ENCODE results near the gene PRKCB. TPM values are rescaled to one million over a fixed set of nuclear protein-coding genes. Genes with fewer than 3 reads are reported as not detected.

PRKCB gene
- total and polyA plus RNA-seq, 4 experiments from 2014 or later = 46.5 to 106 (median 98.2) TPM

DNA sequence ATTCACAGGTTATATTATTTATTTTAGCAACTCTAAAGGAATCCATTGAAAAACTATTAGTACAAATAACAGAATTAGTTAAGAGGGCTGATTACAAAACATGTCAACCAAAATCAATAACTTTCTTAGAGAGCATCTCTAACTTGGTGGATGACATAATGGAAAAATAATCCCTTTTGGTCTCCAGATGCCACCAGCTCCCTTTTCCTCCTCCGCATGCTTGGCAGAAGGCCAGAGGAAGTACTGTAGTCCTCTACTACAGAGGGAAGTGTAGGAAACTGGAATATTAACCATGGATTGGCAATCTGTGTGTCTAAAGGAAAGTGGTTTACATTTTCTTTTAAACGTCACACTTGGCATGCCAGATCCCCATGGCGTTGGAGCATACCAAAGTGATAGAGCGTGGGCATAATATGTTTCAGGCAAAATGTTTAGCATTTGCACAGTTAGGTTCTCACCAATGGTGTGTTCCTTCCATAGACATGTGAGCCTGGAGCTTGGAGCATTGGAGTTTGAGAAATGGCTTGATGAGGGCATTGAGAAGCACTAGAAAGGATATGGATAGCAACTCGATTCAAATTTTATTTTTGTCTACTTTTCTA, 106.3 kb downstream of the PRKCB start:
- H3K27ac ChIP-seq (ENCODE audit: low read depth, low read length) = no peak overlapping the region
- H3K27ac Mint-ChIP-seq = peak overlapping the region in 3 of 7 donors; percentile 8 to 77 (median 64)
- POLR2A ChIA-PET (ENCODE audit: partially characterized antibody) = interaction anchor here (1.4 kb wide), 1 partner anchor 85 kb away, joined by 3 read pairs; no protein-coding TSS in a partner anchor
- DNase-seq = no peak
- H3K36me3 ChIP-seq (ENCODE audit: insufficient read depth, low read length) = no peaks in the 10 kb centered on the region
- no peaks in the 10 kb centered on the region for H3K36me3 Mint-ChIP-seq
- no peaks in the 10 kb centered on the region for H3K27me3 ChIP-seq (ENCODE audit: insufficient read depth, low read length)
- no peaks in the 10 kb centered on the region for H3K9me3 ChIP-seq (ENCODE audit: control insufficient read depth in 1 of 2, low read length in 2 of 2)
- intact Hi-C loops (cut with micrococcal nuclease) = no loop called here
- H3K4me1 Mint-ChIP-seq = peaks cover 44 to 63% (median 59%) of the 10 kb centered on the region in 4 donors
- H3K4me1 ChIP-seq (ENCODE audit: insufficient read depth, low read length) = peaks cover 46% of the 10 kb centered on the region
- H3K4me3 Mint-ChIP-seq = no peak overlapping the region
- CTCF ChIA-PET (ENCODE audit: partially characterized antibody) = interaction anchor here (2.1 kb wide), 1 partner anchor 12 kb away, joined by 6 read pairs; no protein-coding TSS in a partner anchor
- H3K27me3 Mint-ChIP-seq = no peaks in the 10 kb centered on the region
- no peak overlapping the region for H3K4me3 ChIP-seq (ENCODE audit: low read length in 2 of 2)
- H3K9me3 Mint-ChIP-seq = no peaks in the 10 kb centered on the region

DNA sequence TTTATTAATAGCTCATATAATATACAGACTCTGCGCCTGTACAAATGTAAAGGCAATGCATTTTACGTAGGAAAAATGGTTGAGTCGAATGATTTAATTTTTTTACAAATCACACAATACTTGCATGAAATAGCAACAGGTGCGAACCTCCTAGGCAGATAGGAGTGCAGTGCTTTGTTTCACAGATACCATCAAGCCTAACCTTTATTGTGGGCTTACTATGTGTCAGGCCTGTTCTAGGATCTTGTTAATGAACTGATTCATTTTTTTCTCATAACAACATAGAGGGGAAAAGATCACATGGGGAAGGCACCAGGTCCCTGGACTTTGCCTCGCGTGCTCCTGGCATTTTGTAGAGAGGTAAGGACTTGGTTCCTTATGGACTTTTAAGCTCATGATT, 107.8 kb downstream of the PRKCB start:
- Mint-ChIP-seq H3K4me3 (no peak overlapping the region), H3K27ac (peak overlapping the region in 5 of 7 donors; percentile 36 to 78 (median 65)), H3K4me1 (peaks cover 53 to 74% (median 67%) of the 10 kb centered on the region in 4 donors), H3K9me3 (no peaks in the 10 kb centered on the region), H3K27me3 (no peaks in the 10 kb centered on the region), H3K36me3 (no peaks in the 10 kb centered on the region)
- POLR2A ChIA-PET (ENCODE audit: partially characterized antibody) = interaction anchor here (0.9 to 1.5 kb wide), 2 partner anchors 62 to 79 kb away, joined by 3 to 5 read pairs; no protein-coding TSS in a partner anchor
- H3K9me3 ChIP-seq (ENCODE audit: control insufficient read depth in 1 of 2, low read length in 2 of 2) = no peaks in the 10 kb centered on the region
- H3K27ac ChIP-seq (ENCODE audit: low read depth, low read length) = no peak overlapping the region
- no peak for DNase-seq
- peaks cover 62% of the 10 kb centered on the region for H3K4me1 ChIP-seq (ENCODE audit: insufficient read depth, low read length)
- H3K27me3 ChIP-seq (ENCODE audit: insufficient read depth, low read length) = no peaks in the 10 kb centered on the region
- no peak overlapping the region for H3K4me3 ChIP-seq (ENCODE audit: low read length in 2 of 2)
- CTCF ChIA-PET (ENCODE audit: partially characterized antibody) = interaction anchor here (0.5 to 2.1 kb wide), 3 partner anchors 11 to 132 kb away, joined by 3 to 7 read pairs (median 6); no protein-coding TSS in a partner anchor
- intact Hi-C loops (cut with micrococcal nuclease) = no loop called here
- no peaks in the 10 kb centered on the region for H3K36me3 ChIP-seq (ENCODE audit: insufficient read depth, low read length)

DNA sequence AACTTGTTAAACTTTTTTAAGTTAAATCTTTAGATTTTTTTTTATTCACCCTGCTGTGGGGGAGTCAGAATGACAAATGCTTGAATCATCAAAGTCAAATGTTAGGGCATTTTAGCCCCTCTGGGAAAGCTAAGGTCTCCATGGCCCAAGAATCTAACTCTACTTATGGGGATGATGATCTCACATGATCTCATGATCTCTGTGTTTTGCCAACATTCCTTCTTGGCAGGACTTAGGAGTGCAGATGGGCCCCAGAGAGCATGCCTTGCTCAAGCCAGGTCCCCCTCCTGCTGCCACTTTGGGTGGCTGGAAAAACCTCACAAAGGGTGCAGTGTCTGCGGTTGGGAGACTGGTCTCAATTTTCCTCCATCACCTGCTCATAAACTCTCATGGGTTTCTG, 108.6 kb downstream of the PRKCB start:
- Mint-ChIP-seq H3K4me3 (no peak overlapping the region), H3K36me3 (no peaks in the 10 kb centered on the region), H3K4me1 (peaks cover 55 to 82% (median 71%) of the 10 kb centered on the region in 4 donors), H3K27me3 (no peaks in the 10 kb centered on the region), H3K9me3 (no peaks in the 10 kb centered on the region), H3K27ac (peak overlapping the region; percentile 79 to 95 (median 86))
- H3K27me3 ChIP-seq (ENCODE audit: insufficient read depth, low read length) = no peaks in the 10 kb centered on the region
- DNase-seq = no peak
- H3K9me3 ChIP-seq (ENCODE audit: control insufficient read depth in 1 of 2, low read length in 2 of 2) = no peaks in the 10 kb centered on the region
- no peaks in the 10 kb centered on the region for H3K36me3 ChIP-seq (ENCODE audit: insufficient read depth, low read length)
- peaks cover 69% of the 10 kb centered on the region for H3K4me1 ChIP-seq (ENCODE audit: insufficient read depth, low read length)
- ChIA-PET POLR2A (ENCODE audit: partially characterized antibody) (interaction anchor here (0.9 to 1.5 kb wide), 2 partner anchors 62 to 80 kb away, joined by 3 to 5 read pairs; no protein-coding TSS in a partner anchor), CTCF (ENCODE audit: partially characterized antibody) (interaction anchor here (0.8 to 2.1 kb wide), 3 partner anchors 10 to 141 kb away, joined by 3 to 7 read pairs (median 6); no protein-coding TSS in a partner anchor)
- H3K4me3 ChIP-seq (ENCODE audit: low read length in 2 of 2) = no peak overlapping the region
- intact Hi-C loops (cut with micrococcal nuclease) = no loop called here
- H3K27ac ChIP-seq (ENCODE audit: low read depth, low read length) = no peak overlapping the region

DNA sequence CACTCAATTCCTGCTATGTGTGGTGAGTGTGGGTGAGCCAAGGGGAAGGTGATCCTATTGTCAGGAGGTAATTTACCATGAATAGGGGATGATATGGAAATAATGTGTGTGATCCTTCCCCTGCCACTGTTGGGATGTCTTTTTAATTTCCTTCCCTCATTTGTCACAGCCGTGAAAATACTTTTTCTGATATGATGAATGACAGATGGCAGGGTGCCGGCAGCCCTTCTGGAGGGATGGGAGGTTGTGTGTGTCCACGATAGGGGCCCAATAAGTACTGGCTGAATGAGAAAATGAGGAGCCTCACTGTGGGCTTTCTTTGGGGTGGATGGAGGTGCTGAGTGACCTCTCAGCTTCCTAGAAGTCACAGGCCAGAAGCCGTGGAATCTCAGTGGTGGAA, 109.5 kb downstream of the PRKCB start:
- Mint-ChIP-seq H3K4me3 (peak overlapping the region in 3 of 8 donors; percentile 7 to 37 (median 37)), H3K36me3 (no peaks in the 10 kb centered on the region), H3K9me3 (no peaks in the 10 kb centered on the region), H3K27me3 (no peaks in the 10 kb centered on the region), H3K27ac (peak overlapping the region; percentile 83 to 96 (median 92)), H3K4me1 (peaks cover 59 to 86% (median 74%) of the 10 kb centered on the region in 4 donors)
- ChIA-PET POLR2A (ENCODE audit: partially characterized antibody) (no interaction called here), CTCF (ENCODE audit: partially characterized antibody) (no interaction called here)
- no peak for DNase-seq
- no peaks in the 10 kb centered on the region for H3K36me3 ChIP-seq (ENCODE audit: insufficient read depth, low read length)
- no peak overlapping the region for H3K27ac ChIP-seq (ENCODE audit: low read depth, low read length)
- no peaks in the 10 kb centered on the region for H3K27me3 ChIP-seq (ENCODE audit: insufficient read depth, low read length)
- intact Hi-C loops (cut with micrococcal nuclease) = loop anchor here (5.0 kb wide), 1 partner anchor 53 kb away; no protein-coding TSS in a partner anchor
- H3K4me1 ChIP-seq (ENCODE audit: insufficient read depth, low read length) = peaks cover 78% of the 10 kb centered on the region
- H3K9me3 ChIP-seq (ENCODE audit: control insufficient read depth in 1 of 2, low read length in 2 of 2) = no peaks in the 10 kb centered on the region
- no peak overlapping the region for H3K4me3 ChIP-seq (ENCODE audit: low read length in 2 of 2)

DNA sequence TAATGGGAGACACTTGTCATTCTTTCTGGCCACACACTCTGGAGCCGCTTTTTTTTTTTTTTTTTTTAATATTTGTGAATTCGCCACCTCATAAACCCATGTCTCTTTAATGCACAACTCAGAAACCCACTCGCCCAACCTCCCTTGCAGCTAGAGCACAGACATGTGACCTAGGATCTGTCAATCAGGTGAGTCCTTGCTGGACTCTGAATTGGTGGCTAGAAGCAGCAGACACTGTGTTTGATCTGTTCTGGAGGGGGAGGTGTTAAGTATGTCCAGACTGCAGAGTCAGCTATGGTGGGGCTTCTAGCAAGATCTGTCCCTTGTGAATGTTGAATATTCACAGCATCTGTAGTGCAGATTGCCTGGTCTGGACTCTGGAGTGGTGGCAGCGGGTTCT, 112.1 kb downstream of the PRKCB start:
- Histone ChIP-seq H3K36me3 (ENCODE audit: insufficient read depth, low read length) (no peaks in the 10 kb centered on the region), H3K9me3 (ENCODE audit: control insufficient read depth in 1 of 2, low read length in 2 of 2) (no peaks in the 10 kb centered on the region), H3K4me1 (ENCODE audit: insufficient read depth, low read length) (peaks cover 94% of the 10 kb centered on the region), H3K27ac (ENCODE audit: low read depth, low read length) (peak overlapping the region; percentile 33), H3K27me3 (ENCODE audit: insufficient read depth, low read length) (no peaks in the 10 kb centered on the region), H3K4me3 (ENCODE audit: low read length in 2 of 2) (no peak overlapping the region)
- Mint-ChIP-seq H3K4me3 (peak overlapping the region in 5 of 8 donors; percentile 21 to 68 (median 55)), H3K27me3 (no peaks in the 10 kb centered on the region), H3K9me3 (no peaks in the 10 kb centered on the region), H3K4me1 (peaks cover 76 to 93% (median 85%) of the 10 kb centered on the region in 4 donors), H3K36me3 (peaks cover 0 to 2% of the 10 kb centered on the region in 2 donors), H3K27ac (peak overlapping the region; percentile 83 to 96 (median 94))
- ChIA-PET CTCF (ENCODE audit: partially characterized antibody) (interaction anchor here (0.7 to 1.9 kb wide), 4 partner anchors 11 to 62 kb away, joined by 3 to 5 read pairs (median 3); no protein-coding TSS in a partner anchor), POLR2A (ENCODE audit: partially characterized antibody) (interaction anchor here (0.8 to 1.4 kb wide), 3 partner anchors 12 to 62 kb away, joined by 3 to 4 read pairs (median 3); no protein-coding TSS in a partner anchor)
- DNase-seq = no peak
- intact Hi-C loops (cut with micrococcal nuclease) = loop anchor here (5.0 kb wide), 1 partner anchor 56 kb away; no protein-coding TSS in a partner anchor

DNA sequence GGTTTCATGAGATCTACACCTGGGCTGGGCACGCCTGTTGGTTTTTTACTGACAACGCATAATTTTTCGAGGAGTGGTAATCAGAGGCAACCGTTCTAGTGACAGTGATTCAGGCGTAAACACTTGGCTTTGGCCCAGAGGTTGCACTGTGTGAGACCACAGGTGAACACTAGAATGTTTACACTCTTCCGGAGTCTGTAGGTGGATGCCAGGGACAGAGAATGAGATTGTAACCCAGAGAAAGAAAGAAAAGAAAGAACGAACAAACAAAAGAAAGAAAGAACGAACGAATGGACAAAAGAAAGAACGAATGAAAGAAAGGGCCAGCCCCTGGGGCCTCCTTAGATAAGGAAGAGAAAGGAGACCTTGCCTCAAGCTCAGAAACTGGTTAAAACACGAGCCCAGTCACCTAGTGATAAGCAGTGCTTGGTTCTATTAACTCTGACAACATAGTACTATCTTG, 113.2 kb downstream of the PRKCB start:
- intact Hi-C loops (cut with micrococcal nuclease) = loop anchor here (5.0 kb wide), 1 partner anchor 57 kb away; no protein-coding TSS in a partner anchor
- no peaks in the 10 kb centered on the region for H3K9me3 ChIP-seq (ENCODE audit: control insufficient read depth in 1 of 2, low read length in 2 of 2)
- peak overlapping the region; percentile 69 for H3K27ac ChIP-seq (ENCODE audit: low read depth, low read length)
- peak overlapping the region; percentile 76 to 92 (median 82) for H3K4me3 Mint-ChIP-seq
- H3K27me3 Mint-ChIP-seq = no peaks in the 10 kb centered on the region
- ChIA-PET POLR2A (ENCODE audit: partially characterized antibody) (interaction anchor here (0.8 to 2.4 kb wide), 21 partner anchors 10 to 146 kb away, joined by 3 to 21 read pairs (median 4); partner anchors contain the start of gene PRKCB), CTCF (ENCODE audit: partially characterized antibody) (interaction anchor here (1.6 to 2.3 kb wide), 3 partner anchors 61 to 146 kb away, joined by 6 to 11 read pairs (median 9); no protein-coding TSS in a partner anchor)
- peak overlapping the region; percentile 30 to 34 for H3K4me3 ChIP-seq (ENCODE audit: low read length in 2 of 2)
- H3K27ac Mint-ChIP-seq = peak overlapping the region; percentile 83 to 96 (median 94)
- peak; percentile 78 to 85 (median 81) for DNase-seq
- no peaks in the 10 kb centered on the region for H3K9me3 Mint-ChIP-seq
- H3K36me3 Mint-ChIP-seq = peaks cover 2 to 4% of the 10 kb centered on the region in 2 donors
- no peaks in the 10 kb centered on the region for H3K36me3 ChIP-seq (ENCODE audit: insufficient read depth, low read length)
- H3K27me3 ChIP-seq (ENCODE audit: insufficient read depth, low read length) = no peaks in the 10 kb centered on the region
- H3K4me1 ChIP-seq (ENCODE audit: insufficient read depth, low read length) = peaks cover 94% of the 10 kb centered on the region
- peaks cover 77 to 95% (median 86%) of the 10 kb centered on the region in 4 donors for H3K4me1 Mint-ChIP-seq

All from CD4-positive, alpha-beta memory T cell (primary cell).